ENCODE results near the gene ATP5PB.

DNA sequence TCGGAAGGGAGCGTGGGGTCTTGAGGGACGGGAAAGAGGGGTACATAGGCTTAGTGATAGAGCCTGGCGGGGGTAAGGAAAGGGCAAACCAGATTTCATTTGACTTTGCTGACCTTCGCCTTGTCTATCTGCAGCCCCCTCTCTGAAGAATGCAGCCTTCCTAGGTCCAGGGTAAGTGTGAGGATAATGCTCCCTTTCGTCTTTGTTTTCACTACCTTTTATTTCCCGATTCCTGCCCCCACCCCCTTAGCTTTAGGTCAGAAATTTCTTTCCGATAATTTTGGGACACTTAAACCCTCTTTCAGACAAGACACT lies 396 bp downstream of the ATP5PB start:
- TF ChIP-seq, protein P1, sequence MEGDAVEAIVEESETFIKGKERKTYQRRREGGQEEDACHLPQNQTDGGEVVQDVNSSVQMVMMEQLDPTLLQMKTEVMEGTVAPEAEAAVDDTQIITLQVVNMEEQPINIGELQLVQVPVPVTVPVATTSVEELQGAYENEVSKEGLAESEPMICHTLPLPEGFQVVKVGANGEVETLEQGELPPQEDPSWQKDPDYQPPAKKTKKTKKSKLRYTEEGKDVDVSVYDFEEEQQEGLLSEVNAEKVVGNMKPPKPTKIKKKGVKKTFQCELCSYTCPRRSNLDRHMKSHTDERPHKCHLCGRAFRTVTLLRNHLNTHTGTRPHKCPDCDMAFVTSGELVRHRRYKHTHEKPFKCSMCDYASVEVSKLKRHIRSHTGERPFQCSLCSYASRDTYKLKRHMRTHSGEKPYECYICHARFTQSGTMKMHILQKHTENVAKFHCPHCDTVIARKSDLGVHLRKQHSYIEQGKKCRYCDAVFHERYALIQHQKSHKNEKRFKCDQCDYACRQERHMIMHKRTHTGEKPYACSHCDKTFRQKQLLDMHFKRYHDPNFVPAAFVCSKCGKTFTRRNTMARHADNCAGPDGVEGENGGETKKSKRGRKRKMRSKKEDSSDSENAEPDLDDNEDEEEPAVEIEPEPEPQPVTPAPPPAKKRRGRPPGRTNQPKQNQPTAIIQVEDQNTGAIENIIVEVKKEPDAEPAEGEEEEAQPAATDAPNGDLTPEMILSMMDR (IDR thresholded peaks at IDR 0.05), result no peak
- no peak for TF ChIP-seq POLR2A (IDR thresholded peaks at IDR 0.05)

Measured in stomach (tissue), 4 donors.